A549 (cell line): ENCODE data around the gene DEPDC5. TPM values are rescaled to one million over a fixed set of nuclear protein-coding genes. Genes with fewer than 3 reads are reported as not detected.
A peak's percentile ranks its signal among the peaks of the same experiment; 100 is the strongest.

Experiments used
- ATAC-seq, 2 experiments: fragments of 200-7000 bp in 1 of 2; fragments of >200 bp in 1 of 2; cut with Nextera tagmentation in 1 of 2; cut with Tn5 transposase in 1 of 2; 3 replicates each; pipeline versions ENCODE4 v1.8.0 to v1.9.1; 2018 to 2020; ENCODE audit warnings: mild to moderate bottlenecking in 1 of 2, moderate library complexity in 1 of 2
- CTCF ChIA-PET: fragments of 300-600 bp; sonication (Branson Sonifier 250); formaldehyde crosslinking; extraction: SDS; loops from one replicate; lab custom pipeline; 2021; ENCODE audit warnings: antibody characterized with exemption, inconsistent platforms; lab: Yijun Ruan, JAX
- POLR2A ChIA-PET: fragments of 350-600 bp; formaldehyde crosslinking; extraction: SDS; loops from one replicate; lab custom pipeline; 2021; ENCODE audit warnings: antibody characterized with exemption, inconsistent platforms; lab: Yijun Ruan, JAX
- DNase-seq, 2 experiments: peaks; one replicate each; pipeline versions ENCODE4 v3.0.0 to v3.0.0-alpha.2; 2011 to 2016; ENCODE audit warnings: low read depth in 1 of 2, low spot score in 1 of 2
- FAIRE-seq: peaks from 2 replicates; lab custom pipeline; 2011; peaks lifted over from hg19 to GRCh38; lab: Jason Lieb, UNC
- H3K27ac ChIP-seq, 2 experiments: fragments of >200 bp; sonication (Bioruptor Twin); formaldehyde crosslinking; 3 replicates each; pipeline ENCODE4 v1.5.1; 2016 to 2017
- H3K4me1 ChIP-seq: fragments of >200 bp; sonication (Bioruptor Twin); formaldehyde crosslinking; 3 replicates; pipeline ENCODE4 v1.6.1; 2016
- H3K4me2 ChIP-seq: fragments of >200 bp; sonication (Bioruptor Twin); formaldehyde crosslinking; 3 replicates; pipeline ENCODE4 v1.6.1; 2016
- H3K4me3 ChIP-seq: fragments of >200 bp; sonication (Bioruptor Twin); formaldehyde crosslinking; 3 replicates; pipeline ENCODE4 v1.5.1; 2016
- H3K9me3 ChIP-seq: fragments of >200 bp; sonication (Bioruptor Twin); formaldehyde crosslinking; 3 replicates; pipeline ENCODE4 v1.6.1; 2016
- CBX2 ChIP-seq: fragments of 200-600 bp; sonication (generic); IDR thresholded peaks from 2 replicates; pipeline ENCODE4 v1.6.1; 2016; ENCODE audit warnings: low read depth, mild to moderate bottlenecking, borderline replicate concordance
- CBX8 ChIP-seq: fragments of 200-600 bp; sonication (generic); IDR thresholded peaks from 2 replicates; pipeline ENCODE4 v1.6.1; 2016
- CEBPB ChIP-seq, 2 experiments: fragments of >200 bp in 1 of 2; sonication (Bioruptor Twin) in 1 of 2; formaldehyde crosslinking in 1 of 2; IDR thresholded peaks; 2 replicates each; pipeline ENCODE4 v1.6.1; 2012 to 2016
- CTCF ChIP-seq: fragments of >200 bp; sonication (Bioruptor Twin); formaldehyde crosslinking; IDR thresholded peaks from 3 replicates; pipeline ENCODE4 v1.5.1; 2016
- EHMT2 ChIP-seq: fragments of 200-600 bp; sonication (generic); IDR thresholded peaks from 2 replicates; pipeline ENCODE4 v1.6.1; 2016; ENCODE audit warnings: antibody characterized with exemption, low read depth, mild to moderate bottlenecking, moderate library complexity
- FOXS1 ChIP-seq: fragments of 250-450 bp; sonication (Bioruptor Pico); IDR thresholded peaks from 2 replicates; pipeline ENCODE4 v1.5.0; 2020; ENCODE audit warnings: mild to moderate bottlenecking, moderate library complexity
- GATA3 ChIP-seq: IDR thresholded peaks from 2 replicates; pipeline ENCODE4 v1.6.1; 2012; ENCODE audit warnings: borderline replicate concordance
- HDAC2 ChIP-seq: fragments of 200-600 bp; sonication (generic); IDR thresholded peaks from 2 replicates; pipeline ENCODE4 v1.6.1; 2016
- HEYL ChIP-seq: fragments of 250-450 bp; sonication (Bioruptor Pico); IDR thresholded peaks from 2 replicates; pipeline ENCODE4 v1.8.0; 2021; ENCODE audit warnings: mild to moderate bottlenecking, moderate library complexity
- HOXA7 ChIP-seq: fragments of 250-450 bp; sonication (Bioruptor Pico); IDR thresholded peaks from 2 replicates; pipeline ENCODE4 v1.5.0; 2020; ENCODE audit warnings: mild to moderate bottlenecking, moderate library complexity
- HOXB5 ChIP-seq: fragments of 250-450 bp; sonication (Bioruptor Pico); IDR thresholded peaks from 2 replicates; pipeline ENCODE4 v1.5.0; 2020; ENCODE audit warnings: mild to moderate bottlenecking, moderate library complexity
- KDM1A ChIP-seq: fragments of 200-600 bp; sonication (generic); IDR thresholded peaks from 2 replicates; pipeline ENCODE4 v1.6.1; 2016; ENCODE audit warnings: low read depth, mild to moderate bottlenecking
- KDM5A ChIP-seq: fragments of 200-600 bp; sonication (generic); IDR thresholded peaks from 2 replicates; pipeline ENCODE4 v1.6.1; 2016; ENCODE audit warnings: antibody characterized with exemption, mild to moderate bottlenecking
- MAZ ChIP-seq: fragments of 150-350 bp; IDR thresholded peaks from 2 replicates; pipeline ENCODE4 v1.6.1; 2014; ENCODE audit warnings: antibody characterized with exemption, low read depth, low read length, borderline replicate concordance
- PBX3 ChIP-seq: IDR thresholded peaks from 2 replicates; pipeline ENCODE4 v1.6.1; 2012
- POLR2AphosphoS2 ChIP-seq: conservative IDR thresholded peaks from 2 replicates; pipeline ENCODE4 v1.6.1; 2012; ENCODE audit warnings: low read length, improper control_type of control experiment, inconsistent platforms
- RAD21 ChIP-seq, 2 experiments: fragments of >200 bp in 1 of 2; sonication (Bioruptor Twin) in 1 of 2; formaldehyde crosslinking in 1 of 2; IDR thresholded peaks in 1 of 2; conservative IDR thresholded peaks in 1 of 2; 2 replicates in 1 of 2; 3 replicates in 1 of 2; pipeline ENCODE4 v1.6.1; 2012 to 2018; ENCODE audit warnings: inconsistent platforms in 1 of 2
- RCOR1 ChIP-seq: fragments of 150-350 bp; IDR thresholded peaks from 2 replicates; pipeline ENCODE4 v1.6.1; 2014; ENCODE audit warnings: antibody characterized with exemption, low read length, low read depth
- RFX5 ChIP-seq: fragments of 450-650 bp; IDR thresholded peaks from 2 replicates; pipeline ENCODE4 v1.7.1; 2014; ENCODE audit warnings: antibody characterized with exemption, mild to moderate bottlenecking, moderate library complexity
- ZC3H11A ChIP-seq: fragments of 450-650 bp; IDR thresholded peaks from 2 replicates; pipeline ENCODE4 v1.6.1; 2014; ENCODE audit warnings: antibody characterized with exemption, mild to moderate bottlenecking
- WGBS: methylation state at CpG from one replicate; pipeline ENCODE4 v1.1.6; 2017; ENCODE audit errors: missing lambda C conversion rate; 5-methylcytosine and 5-hydroxymethylcytosine counted together
- polyA plus RNA-seq, 4 experiments: library from polyadenylated mRNA; depleted of rRNA in 3 of 4; stranded (reverse); fragments of >200 nt; fragmentation: RNase III in 1 of 4; extraction: RNeasy Plus Mini Kit Qiagen cat#74134 plus additional on column Dnase treatment in 1 of 4; gene quantifications; 2 replicates in 3 of 4; 3 replicates in 1 of 4; pipeline ENCODE4 v1.2.3, GENCODE V29; 2011 to 2017
- TF ChIP-seq, protein P1 (sequence below): fragments of 450-650 bp; IDR thresholded peaks from 2 replicates; pipeline ENCODE4 v1.6.1; 2014; ENCODE audit warnings: antibody characterized with exemption

The DEPDC5 gene
- polyA plus RNA-seq, 2 of the 4 experiments (the other 2 are of a cell fraction): 4.4 to 10.1 TPM

DNA sequence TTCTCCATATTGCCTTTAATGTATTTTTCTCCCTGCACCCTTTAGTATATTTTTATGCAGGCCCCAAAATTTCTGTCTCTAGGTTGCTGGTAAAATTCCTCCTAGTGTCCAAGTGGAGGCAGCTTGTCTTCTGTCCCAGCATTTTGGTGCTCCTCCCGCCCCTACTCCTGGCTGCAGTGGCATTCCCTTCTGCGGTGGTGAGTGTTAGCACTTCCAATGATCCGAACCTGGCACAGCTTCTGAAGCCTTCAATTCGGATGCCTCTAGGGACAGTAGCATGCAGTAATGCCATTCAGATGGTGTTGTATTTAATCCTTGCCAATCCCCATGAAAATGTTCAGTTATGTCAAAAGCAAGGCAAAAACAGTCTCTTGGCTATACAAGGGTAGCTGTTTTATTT is 196.4 kb downstream of the DEPDC5 start:
- FAIRE-seq (no peak), DNase-seq (no peak), ATAC-seq (no peak)
- CTCF ChIA-PET: interaction anchor here (0.7 to 5.6 kb wide), 9 partner anchors 21 to 285 kb away, joined by 3 to 36 read pairs (median 4); no protein-coding TSS in a partner anchor
- H3K27ac ChIP-seq: no peak overlapping the region
- H3K4me1 ChIP-seq: peaks cover 61% of the 10 kb centered on the region
- no peak overlapping the region for H3K4me2 ChIP-seq
- POLR2A ChIA-PET: no interaction called here
- 97% methylated on average over 4 of the region's 4 CpGs for WGBS
- H3K4me3 ChIP-seq: no peak overlapping the region
- no peak for TF ChIP-seq HOXA7
- TF ChIP-seq HEYL (CRISPR knock-in tag): no peak
- no peak for TF ChIP-seq POLR2AphosphoS2
- no peak for TF ChIP-seq RAD21 (conservative IDR thresholded peaks at IDR 0.05 in 1 of 2, IDR thresholded peaks at IDR 0.05 in 1 of 2)
- TF ChIP-seq CBX8: no peak
- no peak for TF ChIP-seq KDM5A
- TF ChIP-seq ZC3H11A: no peak
- no peak for TF ChIP-seq KDM1A
- no peak for TF ChIP-seq RCOR1
- TF ChIP-seq PBX3: no peak
- no peak for TF ChIP-seq HDAC2
- no peak for TF ChIP-seq HOXB5 (CRISPR knock-in tag)
- TF ChIP-seq MAZ: no peak
- TF ChIP-seq CEBPB (IDR thresholded peaks at IDR 0.05): no peak
- no peak for TF ChIP-seq CBX2
- TF ChIP-seq, protein P1, sequence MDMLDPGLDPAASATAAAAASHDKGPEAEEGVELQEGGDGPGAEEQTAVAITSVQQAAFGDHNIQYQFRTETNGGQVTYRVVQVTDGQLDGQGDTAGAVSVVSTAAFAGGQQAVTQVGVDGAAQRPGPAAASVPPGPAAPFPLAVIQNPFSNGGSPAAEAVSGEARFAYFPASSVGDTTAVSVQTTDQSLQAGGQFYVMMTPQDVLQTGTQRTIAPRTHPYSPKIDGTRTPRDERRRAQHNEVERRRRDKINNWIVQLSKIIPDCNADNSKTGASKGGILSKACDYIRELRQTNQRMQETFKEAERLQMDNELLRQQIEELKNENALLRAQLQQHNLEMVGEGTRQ: no peak
- no peak for TF ChIP-seq CTCF
- TF ChIP-seq EHMT2: no peak
- no peak for TF ChIP-seq FOXS1
- TF ChIP-seq GATA3: no peak
- no peaks in the 10 kb centered on the region for H3K9me3 ChIP-seq

DNA sequence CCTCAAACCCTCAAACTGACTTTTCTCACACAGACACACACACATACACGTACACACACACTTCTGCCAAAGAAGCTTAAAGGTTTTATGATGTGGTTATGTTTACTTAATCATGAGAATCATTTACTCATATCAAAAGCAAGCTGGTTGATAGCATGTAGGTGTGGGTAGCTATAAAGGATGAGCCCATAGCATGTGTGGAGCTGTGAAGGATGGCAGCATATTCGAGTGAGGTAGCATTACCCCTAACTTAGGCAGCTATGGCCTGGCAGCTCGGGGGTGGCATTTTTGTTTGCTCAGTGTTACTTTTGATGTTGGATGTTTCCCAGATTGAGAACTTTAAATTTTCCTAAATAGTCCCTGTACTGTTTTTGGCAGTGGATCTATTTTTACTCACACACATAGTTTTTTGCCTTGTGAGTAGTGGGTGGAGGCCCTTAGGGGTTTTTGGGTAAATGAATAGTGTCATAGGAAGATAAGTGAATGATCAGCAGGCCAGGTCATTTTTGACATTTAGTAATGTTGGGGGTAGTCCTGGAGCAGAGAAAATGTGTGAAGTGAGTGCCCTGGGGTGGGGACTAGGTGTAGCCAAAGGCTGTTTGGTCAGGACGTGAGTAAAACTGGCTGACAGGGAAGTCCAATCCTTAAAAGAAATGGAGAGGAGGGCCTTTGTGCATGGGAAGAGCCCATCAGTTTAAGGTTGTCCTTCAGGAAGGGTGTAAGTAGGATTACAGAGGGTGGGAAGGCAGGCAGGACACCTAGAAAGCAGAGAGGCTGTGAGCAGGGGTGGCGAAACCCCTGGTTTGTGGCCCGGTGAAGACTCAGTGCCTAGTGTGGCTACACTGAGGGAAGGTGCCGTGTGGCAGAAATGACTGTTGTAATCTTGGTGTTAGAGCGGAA is 197.6 kb downstream of the DEPDC5 start:
- CTCF ChIA-PET: interaction anchor here (0.6 to 5.6 kb wide), 6 partner anchors 19 to 395 kb away, joined by 3 to 36 read pairs (median 4); no protein-coding TSS in a partner anchor
- no peak for TF ChIP-seq RCOR1
- TF ChIP-seq RFX5: no peak
- no peak for TF ChIP-seq CBX2
- H3K4me3 ChIP-seq: no peak overlapping the region
- H3K4me2 ChIP-seq: peak overlapping the region; percentile 67
- H3K9me3 ChIP-seq: no peaks in the 10 kb centered on the region
- 68% methylated on average over 8 of the region's 8 CpGs for WGBS
- peak overlapping the region in 1 of 2 experiments; percentile 69; a peak in 3 of 6 replicates for H3K27ac ChIP-seq
- H3K4me1 ChIP-seq: peaks cover 58% of the 10 kb centered on the region
- DNase-seq: no peak
- POLR2A ChIA-PET: no interaction called here
- ATAC-seq: peak in 1 of 2 experiments; percentile 38; a peak in 4 of 6 replicates
- FAIRE-seq: no peak
